ENCODE measurements around the gene RAB24. TPM values are rescaled to one million over a fixed set of nuclear protein-coding genes. Genes with fewer than 3 reads are reported as not detected.

Gene RAB24
- total and polyA plus RNA-seq, 7 donors, result 22.3 to 64.6 (median 33.6) TPM

DNA sequence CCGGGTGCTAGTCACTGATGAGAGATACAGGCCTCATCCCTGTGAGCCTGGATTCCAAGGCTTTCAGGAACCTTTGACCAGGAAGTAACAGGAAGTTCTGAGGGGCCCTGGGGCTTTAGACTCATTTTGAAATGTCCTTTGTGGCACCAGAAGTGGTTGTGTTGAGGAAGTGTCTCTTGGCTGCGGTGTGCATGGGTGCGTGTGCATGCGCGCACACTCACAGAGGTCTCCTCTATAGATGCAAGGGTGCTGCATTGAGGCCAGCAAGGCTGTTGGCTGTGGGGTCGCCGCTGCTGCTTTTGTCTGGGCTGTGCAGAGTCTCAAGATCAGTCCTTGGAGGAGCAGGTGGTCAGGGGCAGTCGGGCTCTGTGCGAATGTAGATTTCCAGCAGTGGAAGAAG, 7.6 kb downstream of the RAB24 start:
- Histone ChIP-seq H3K9me3 (no peaks in the 10 kb centered on the region), H3K27ac (no peak overlapping the region), H3K4me3 (no peak overlapping the region), H3K4me1 (peaks cover 0 to 19% (median 12%) of the 10 kb centered on the region in 4 donors), H3K36me3 (peaks cover 28 to 62% (median 45%) of the 10 kb centered on the region in 4 donors), H3K27me3 (no peaks in the 10 kb centered on the region)
- DNase-seq, result no peak
- 76 to 90% methylated on average over 9 of the region's 9 CpGs for WGBS, 2 donors
- intact Hi-C loops (cut with DNase I), result no loop called here
- TF ChIP-seq POLR2AphosphoS5 (IDR thresholded peaks at IDR 0.05), result peak in 1 of 4 donors; percentile 12
- no peak for TF ChIP-seq POLR2A (IDR thresholded peaks at IDR 0.05)

DNA sequence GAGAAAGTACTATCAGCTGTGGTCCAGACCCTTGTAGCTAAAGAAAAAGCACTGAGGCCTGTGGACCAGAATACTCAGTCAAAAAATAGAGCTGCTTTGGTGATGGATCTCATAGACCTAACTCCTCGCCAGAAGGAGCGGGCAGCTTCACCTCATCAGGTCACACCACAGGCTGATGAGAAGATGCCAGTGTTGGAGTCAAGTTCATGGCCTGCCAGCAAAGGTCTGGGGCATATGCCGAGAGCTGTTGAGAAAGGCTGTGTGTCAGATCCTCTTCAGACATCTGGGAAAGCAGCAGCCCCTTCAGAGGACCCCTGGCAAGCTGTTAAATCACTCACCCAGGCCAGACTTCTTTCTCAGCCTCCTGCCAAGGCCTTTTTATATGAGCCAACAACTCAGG, 8.9 kb downstream of the RAB24 start:
- Histone ChIP-seq H3K4me1 (peaks cover 0 to 6% (median under 1%) of the 10 kb centered on the region in 4 donors), H3K27me3 (no peaks in the 10 kb centered on the region), H3K36me3 (peaks cover 28 to 75% (median 51%) of the 10 kb centered on the region in 4 donors), H3K4me3 (no peak overlapping the region), H3K27ac (no peak overlapping the region), H3K9me3 (no peaks in the 10 kb centered on the region)
- 95% methylated on average over 3 of the region's 3 CpGs for WGBS, 2 donors
- no peak for DNase-seq
- intact Hi-C loops (cut with DNase I), result no loop called here
- TF ChIP-seq, protein P1, sequence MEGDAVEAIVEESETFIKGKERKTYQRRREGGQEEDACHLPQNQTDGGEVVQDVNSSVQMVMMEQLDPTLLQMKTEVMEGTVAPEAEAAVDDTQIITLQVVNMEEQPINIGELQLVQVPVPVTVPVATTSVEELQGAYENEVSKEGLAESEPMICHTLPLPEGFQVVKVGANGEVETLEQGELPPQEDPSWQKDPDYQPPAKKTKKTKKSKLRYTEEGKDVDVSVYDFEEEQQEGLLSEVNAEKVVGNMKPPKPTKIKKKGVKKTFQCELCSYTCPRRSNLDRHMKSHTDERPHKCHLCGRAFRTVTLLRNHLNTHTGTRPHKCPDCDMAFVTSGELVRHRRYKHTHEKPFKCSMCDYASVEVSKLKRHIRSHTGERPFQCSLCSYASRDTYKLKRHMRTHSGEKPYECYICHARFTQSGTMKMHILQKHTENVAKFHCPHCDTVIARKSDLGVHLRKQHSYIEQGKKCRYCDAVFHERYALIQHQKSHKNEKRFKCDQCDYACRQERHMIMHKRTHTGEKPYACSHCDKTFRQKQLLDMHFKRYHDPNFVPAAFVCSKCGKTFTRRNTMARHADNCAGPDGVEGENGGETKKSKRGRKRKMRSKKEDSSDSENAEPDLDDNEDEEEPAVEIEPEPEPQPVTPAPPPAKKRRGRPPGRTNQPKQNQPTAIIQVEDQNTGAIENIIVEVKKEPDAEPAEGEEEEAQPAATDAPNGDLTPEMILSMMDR (IDR thresholded peaks at IDR 0.05), result no peak
- TF ChIP-seq POLR2AphosphoS5 (IDR thresholded peaks at IDR 0.05), result no peak

DNA sequence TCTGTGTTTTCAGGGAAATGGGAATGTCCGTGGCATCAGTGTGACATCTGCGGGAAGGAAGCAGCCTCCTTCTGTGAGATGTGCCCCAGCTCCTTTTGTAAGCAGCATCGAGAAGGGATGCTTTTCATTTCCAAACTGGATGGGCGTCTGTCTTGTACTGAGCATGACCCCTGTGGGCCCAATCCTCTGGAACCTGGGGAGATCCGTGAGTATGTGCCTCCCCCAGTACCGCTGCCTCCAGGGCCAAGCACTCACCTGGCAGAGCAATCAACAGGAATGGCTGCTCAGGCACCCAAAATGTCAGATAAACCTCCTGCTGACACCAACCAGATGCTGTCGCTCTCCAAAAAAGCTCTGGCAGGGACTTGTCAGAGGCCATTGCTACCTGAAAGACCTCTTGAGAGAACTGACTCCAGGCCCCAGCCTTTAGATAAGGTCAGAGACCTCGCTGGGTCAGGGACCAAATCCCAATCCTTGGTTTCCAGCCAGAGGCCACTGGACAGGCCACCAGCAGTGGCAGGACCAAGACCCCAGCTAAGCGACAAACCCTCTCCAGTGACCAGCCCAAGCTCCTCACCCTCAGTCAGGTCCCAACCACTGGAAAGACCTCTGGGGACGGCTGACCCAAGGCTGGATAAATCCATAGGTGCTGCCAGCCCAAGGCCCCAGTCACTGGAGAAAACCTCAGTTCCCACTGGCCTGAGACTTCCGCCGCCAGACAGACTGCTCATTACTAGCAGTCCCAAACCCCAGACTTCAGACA, 9.5 kb downstream of the RAB24 start:
- TF ChIP-seq POLR2AphosphoS5 (IDR thresholded peaks at IDR 0.05) (no peak), EP300 (IDR thresholded peaks at IDR 0.05) (no peak), POLR2A (IDR thresholded peaks at IDR 0.05) (no peak)
- TF ChIP-seq, protein P1 (IDR thresholded peaks at IDR 0.05), result no peak
- Histone ChIP-seq H3K4me3 (no peak overlapping the region), H3K9me3 (no peaks in the 10 kb centered on the region), H3K36me3 (peaks cover 28 to 81% (median 55%) of the 10 kb centered on the region in 4 donors), H3K27me3 (no peaks in the 10 kb centered on the region), H3K4me1 (no peaks in the 10 kb centered on the region), H3K27ac (no peak overlapping the region)
- no peak for DNase-seq
- intact Hi-C loops (cut with DNase I), result no loop called here
- 96 to 97% methylated on average over 12 of the region's 12 CpGs for WGBS, 2 donors

DNA sequence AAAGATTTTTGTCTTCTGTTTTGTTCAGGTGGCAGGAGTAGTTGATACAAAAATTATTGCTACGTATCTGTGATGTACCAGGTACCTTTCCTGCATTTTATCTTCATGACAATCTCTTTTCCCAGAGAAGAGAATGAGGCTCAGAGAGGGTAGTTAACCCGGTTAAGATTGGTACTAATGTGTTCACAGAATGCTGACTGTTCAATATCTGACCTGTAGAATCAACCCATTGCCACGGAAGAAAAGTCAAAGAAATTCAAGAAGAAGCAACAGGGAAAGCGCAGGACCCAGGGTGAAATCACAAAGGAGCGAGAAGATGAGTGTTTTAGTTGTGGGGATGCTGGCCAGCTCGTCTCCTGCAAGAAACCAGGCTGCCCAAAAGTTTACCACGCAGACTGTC, 11.8 kb downstream of the RAB24 start:
- TF ChIP-seq POLR2AphosphoS5 (IDR thresholded peaks at IDR 0.05), result no peak
- no peak for TF ChIP-seq EP300 (IDR thresholded peaks at IDR 0.05)
- TF ChIP-seq, protein P1 (IDR thresholded peaks at IDR 0.05), result no peak
- no peak for TF ChIP-seq POLR2A (IDR thresholded peaks at IDR 0.05)

DNA sequence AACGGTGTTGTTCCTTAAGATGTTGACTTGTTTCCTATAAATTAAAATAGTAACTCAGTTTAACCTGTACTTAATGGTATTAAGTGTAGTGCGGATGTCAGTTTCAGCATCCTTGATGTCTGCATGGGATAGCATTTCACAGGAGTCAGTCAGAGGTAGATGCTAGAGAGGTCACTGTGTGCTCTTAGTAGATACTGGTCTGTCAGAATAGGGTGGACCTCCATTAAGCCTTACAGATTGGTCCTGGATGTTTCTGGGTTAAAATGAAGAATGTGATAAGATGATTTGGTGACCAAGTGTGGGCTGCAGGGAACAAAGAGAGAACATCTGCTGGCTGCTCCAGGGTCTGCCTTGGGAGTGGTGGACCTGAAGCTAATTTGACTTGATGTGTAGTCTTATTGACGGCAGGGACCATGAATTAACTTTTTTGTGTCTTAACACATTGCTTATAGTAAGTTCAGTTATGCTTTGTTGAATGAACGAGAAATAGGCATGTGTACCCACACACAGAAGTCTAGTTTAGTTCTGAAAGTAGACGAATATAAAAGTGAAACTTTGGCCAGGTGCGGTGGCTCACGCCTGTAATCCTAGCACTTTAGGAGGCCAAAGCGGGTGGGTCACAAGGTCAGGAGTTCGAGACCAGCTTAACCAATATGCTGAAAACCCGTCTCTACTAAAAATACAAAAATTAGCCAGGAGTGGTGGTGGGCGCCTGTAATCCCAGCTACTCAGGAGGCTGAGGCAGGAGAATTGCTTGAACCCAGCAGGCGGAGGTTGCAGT, 12.5 kb downstream of the RAB24 start:
- Histone ChIP-seq H3K27me3 (no peaks in the 10 kb centered on the region), H3K4me1 (no peaks in the 10 kb centered on the region), H3K9me3 (no peaks in the 10 kb centered on the region), H3K4me3 (no peak overlapping the region), H3K27ac (no peak overlapping the region), H3K36me3 (peaks cover 28 to 100% (median 67%) of the 10 kb centered on the region in 4 donors)
- WGBS, 2 donors, result 82 to 93% methylated on average over 12 of the region's 12 CpGs
- TF ChIP-seq EP300 (IDR thresholded peaks at IDR 0.05) (no peak), POLR2AphosphoS5 (IDR thresholded peaks at IDR 0.05) (no peak), POLR2A (IDR thresholded peaks at IDR 0.05) (no peak)
- TF ChIP-seq, protein P1 (IDR thresholded peaks at IDR 0.05), result no peak
- intact Hi-C loops (cut with DNase I), result no loop called here
- no peak for DNase-seq

More for the DNA sequence above, 11.8 kb downstream of the RAB24 start:
- WGBS, 2 donors, result 96% methylated on average over 7 of the region's 7 CpGs
- H3K27me3 ChIP-seq, result no peaks in the 10 kb centered on the region
- no peak overlapping the region for H3K27ac ChIP-seq
- no peaks in the 10 kb centered on the region for H3K4me1 ChIP-seq
- no peaks in the 10 kb centered on the region for H3K9me3 ChIP-seq
- intact Hi-C loops (cut with DNase I), result no loop called here
- DNase-seq, result no peak
- no peak overlapping the region for H3K4me3 ChIP-seq
- peaks cover 28 to 100% (median 67%) of the 10 kb centered on the region in 4 donors for H3K36me3 ChIP-seq
